HepG2 (cell line): ENCODE measurements around the gene HLF. TPM values are rescaled to one million over a fixed set of nuclear protein-coding genes. Genes with fewer than 3 reads are reported as not detected.
A peak's percentile ranks its signal among the peaks of the same experiment; 100 is the strongest.

Experiments used
- BCLAF1 ChIP-seq: fragments of 450-650 bp; IDR thresholded peaks from 2 replicates; pipeline ENCODE4 v1.6.1; 2017; ENCODE audit warnings: mild to moderate bottlenecking
- CEBPG ChIP-seq: IDR thresholded peaks from 2 replicates; pipeline ENCODE4 v1.6.1; 2016
- GATA4 ChIP-seq: sonication (generic); IDR thresholded peaks from 2 replicates; pipeline ENCODE4 v1.6.1; 2016; ENCODE audit warnings: antibody characterized with exemption, low read depth, borderline replicate concordance
- KDM5A ChIP-seq: fragments of 200-600 bp; sonication (generic); IDR thresholded peaks from 2 replicates; pipeline ENCODE4 v1.7.0; 2018; ENCODE audit warnings: antibody characterized with exemption, mild to moderate bottlenecking, low read length, borderline replicate concordance
- MED13 ChIP-seq: sonication (generic); formaldehyde crosslinking; IDR thresholded peaks from 2 replicates; pipeline ENCODE4 v1.5.0; 2020; ENCODE audit warnings: missing genetic modification reagents
- TEF ChIP-seq: sonication (generic); formaldehyde crosslinking; IDR thresholded peaks from 2 replicates; pipeline ENCODE4 v1.5.0; 2020; ENCODE audit warnings: missing genetic modification reagents
- ZIK1 ChIP-seq: sonication (generic); formaldehyde crosslinking; IDR thresholded peaks from 2 replicates; pipeline ENCODE4 v1.5.0; 2020; ENCODE audit warnings: mild to moderate bottlenecking, low read depth, missing genetic modification reagents, borderline replicate concordance
- ZMYM3 ChIP-seq: sonication (generic); formaldehyde crosslinking; IDR thresholded peaks from 2 replicates; pipeline ENCODE4 v1.5.1; 2020; ENCODE audit warnings: mild to moderate bottlenecking, missing genetic modification reagents
- ZNF121 ChIP-seq: sonication (generic); formaldehyde crosslinking; IDR thresholded peaks from 2 replicates; pipeline ENCODE4 v1.5.0; 2020; ENCODE audit warnings: mild to moderate bottlenecking, missing genetic modification reagents
- ZNF225 ChIP-seq: sonication (generic); formaldehyde crosslinking; IDR thresholded peaks from 2 replicates; pipeline ENCODE4 v1.4.0; 2020; ENCODE audit warnings: mild to moderate bottlenecking, missing genetic modification reagents
- ZNF3 ChIP-seq: IDR thresholded peaks from 2 replicates; pipeline ENCODE4 v1.7.0; 2017; ENCODE audit warnings: inconsistent platforms
- ZNF879 ChIP-seq: sonication (generic); formaldehyde crosslinking; IDR thresholded peaks from 2 replicates; pipeline ENCODE4 v1.8.1; 2023; ENCODE audit warnings: missing genetic modification reagents
- ZSCAN12 ChIP-seq: sonication (generic); formaldehyde crosslinking; IDR thresholded peaks from 2 replicates; pipeline ENCODE4 v1.9.0; 2021; ENCODE audit warnings: mild to moderate bottlenecking, missing genetic modification reagents
- polyA plus RNA-seq, 8 experiments: library from polyadenylated mRNA; depleted of rRNA in 3 of 8; stranded (reverse) in 7 of 8; unstranded in 1 of 8; fragments of >200 nt; fragmentation: Illumina TruSeq in 4 of 8; extraction: Trizol in 4 of 8; gene quantifications; 2 replicates each; pipeline versions ENCODE4 v1.2.1 to v1.2.3, GENCODE V29; 2011 to 2016; ENCODE audit warnings: low read depth in 4 of 8, missing spikeins in 1 of 8, mixed read lengths in 1 of 8; ENCODE audit not compliant: insufficient read depth in 1 of 8
- total RNA-seq, 5 experiments: library from RNA; depleted of rRNA; stranded (reverse); fragments of >200 nt; fragmentation: Illumina TruSeq; extraction: Trizol; gene quantifications; 2 replicates each; pipeline ENCODE4 v1.2.3, GENCODE V29; 2016; ENCODE audit warnings: low read depth in 1 of 5
- TF ChIP-seq, protein P1 (sequence below): sonication (generic); formaldehyde crosslinking; IDR thresholded peaks from 2 replicates; pipeline ENCODE4 v1.4.0; 2020; ENCODE audit warnings: missing genetic modification reagents
- TF ChIP-seq, protein P2 (sequence below): sonication (generic); formaldehyde crosslinking; IDR thresholded peaks from 2 replicates; pipeline ENCODE4 v1.5.1; 2020; ENCODE audit warnings: mild to moderate bottlenecking, missing genetic modification reagents

The HLF gene
- total and polyA plus RNA-seq, 2 of the 13 experiments (the other 11 are each of a cell fraction or from before 2014, with no cell fraction given), result 202 to 346 TPM

GRCh38 chr17:55282379-55282702, 17.6 kb downstream of the HLF start (continued):
- no peak for TF ChIP-seq BCLAF1
- TF ChIP-seq ZNF3, result peak; percentile 86; the same call in 1 of the 2 replicates
- TF ChIP-seq ZSCAN12 (CRISPR knock-in tag), result 0 out of 2 replicates have a peak, but pooled peaks have one; percentile 42
- TF ChIP-seq, protein P1, sequence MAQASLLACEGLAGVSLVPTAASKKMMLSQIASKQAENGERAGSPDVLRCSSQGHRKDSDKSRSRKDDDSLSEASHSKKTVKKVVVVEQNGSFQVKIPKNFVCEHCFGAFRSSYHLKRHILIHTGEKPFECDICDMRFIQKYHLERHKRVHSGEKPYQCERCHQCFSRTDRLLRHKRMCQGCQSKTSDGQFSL (CRISPR knock-in tag), result 0 out of 2 replicates have a peak, but pooled peaks have one; percentile 12
- TF ChIP-seq ZIK1 (CRISPR knock-in tag), result no peak
- TF ChIP-seq CEBPG (CRISPR knock-in tag), result 0 out of 2 replicates have a peak, but pooled peaks have one; percentile 19
- 0 out of 2 replicates have a peak, but pooled peaks have one; percentile 16 for TF ChIP-seq ZNF121 (CRISPR knock-in tag)
- TF ChIP-seq ZNF879 (CRISPR knock-in tag), result 0 out of 2 replicates have a peak, but pooled peaks have one; percentile 6
- no peak for TF ChIP-seq GATA4
- TF ChIP-seq, protein P2, sequence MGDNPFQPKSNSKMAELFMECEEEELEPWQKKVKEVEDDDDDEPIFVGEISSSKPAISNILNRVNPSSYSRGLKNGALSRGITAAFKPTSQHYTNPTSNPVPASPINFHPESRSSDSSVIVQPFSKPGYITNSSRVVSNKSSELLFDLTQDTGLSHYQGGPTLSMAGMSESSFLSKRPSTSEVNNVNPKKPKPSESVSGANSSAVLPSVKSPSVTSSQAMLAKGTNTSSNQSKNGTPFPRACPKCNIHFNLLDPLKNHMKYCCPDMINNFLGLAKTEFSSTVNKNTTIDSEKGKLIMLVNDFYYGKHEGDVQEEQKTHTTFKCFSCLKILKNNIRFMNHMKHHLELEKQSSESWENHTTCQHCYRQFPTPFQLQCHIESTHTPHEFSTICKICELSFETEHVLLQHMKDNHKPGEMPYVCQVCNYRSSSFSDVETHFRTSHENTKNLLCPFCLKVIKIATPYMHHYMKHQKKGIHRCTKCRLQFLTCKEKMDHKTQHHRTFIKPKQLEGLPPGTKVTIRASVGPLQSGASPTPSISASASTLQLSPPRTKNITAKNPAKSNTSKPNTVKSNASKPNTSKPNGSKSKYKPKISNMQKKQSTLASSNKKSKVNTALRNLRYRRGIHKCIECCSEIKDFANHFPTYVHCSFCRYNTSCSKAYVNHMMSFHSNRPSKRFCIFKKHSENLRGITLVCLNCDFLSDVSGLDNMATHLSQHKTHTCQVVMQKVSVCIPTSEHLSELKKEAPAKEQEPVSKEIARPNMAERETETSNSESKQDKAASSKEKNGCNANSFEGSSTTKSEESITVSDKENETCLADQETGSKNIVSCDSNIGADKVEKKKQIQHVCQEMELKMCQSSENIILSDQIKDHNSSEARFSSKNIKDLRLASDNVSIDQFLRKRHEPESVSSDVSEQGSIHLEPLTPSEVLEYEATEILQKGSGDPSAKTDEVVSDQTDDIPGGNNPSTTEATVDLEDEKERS (CRISPR knock-in tag), result 0 out of 2 replicates have a peak, but pooled peaks have one; percentile 8
- TF ChIP-seq ZNF225 (CRISPR knock-in tag), result no peak
- peak; percentile 71; the same call in 1 of the 2 replicates for TF ChIP-seq ZMYM3 (CRISPR knock-in tag)
- 0 out of 2 replicates have a peak, but pooled peaks have one; percentile 26 for TF ChIP-seq MED13 (CRISPR knock-in tag)
- peak; percentile 4; the same call in 1 of the 2 replicates for TF ChIP-seq TEF (CRISPR knock-in tag)
- no peak for TF ChIP-seq KDM5A
